IMR-90 (cell line): Measurements from ENCODE around the gene CHD9. TPM values are rescaled to one million over a fixed set of nuclear protein-coding genes. Genes with fewer than 3 reads are reported as not detected.

Experiments
- ATAC-seq: fragments of 200-7000 bp; cut with Tn5 transposase; 2 replicates; pipeline ENCODE4 v1.9.1; 2020; ENCODE audit warnings: low read depth, mild to moderate bottlenecking, moderate library complexity
- BruUV-seq: library from RNA; stranded (reverse); fragments of 400-500 nt; replicated peaks from 2 replicates; lab custom pipeline; 2021; lab: Mats Ljungman, UMichigan
- CTCF ChIA-PET: fragments of 300-600 bp; formaldehyde crosslinking; extraction: SDS; loops from one replicate; lab custom pipeline; 2021; ENCODE audit warnings: antibody characterized with exemption; lab: Yijun Ruan, JAX
- POLR2A ChIA-PET: fragments of 300-600 bp; sonication (Branson Sonifier 250); formaldehyde crosslinking; loops from one replicate; lab custom pipeline; 2022; ENCODE audit warnings: antibody characterized with exemption; ENCODE audit not compliant: unreplicated experiment; lab: Charles Lee
- DNase-seq: peaks from one replicate; pipeline ENCODE4 v3.0.0; 2013
- H2AFZ ChIP-seq: replicated peaks from 2 replicates; pipeline ENCODE3; 2013; ENCODE audit warnings: low read length, mild to moderate bottlenecking; ENCODE audit not compliant: poor library complexity
- H2AK5ac ChIP-seq: 2 replicates; pipeline ENCODE4 v1.6.1; 2013; ENCODE audit warnings: low read depth, low read length, inconsistent platforms
- H2AK9ac ChIP-seq: replicated peaks from 2 replicates; pipeline ENCODE3; 2013; ENCODE audit warnings: mild to moderate bottlenecking, low read depth, low read length, moderate library complexity; ENCODE audit not compliant: poor library complexity
- H2BK120ac ChIP-seq: 2 replicates; pipeline ENCODE4 v1.6.1; 2013; ENCODE audit warnings: low read depth, low read length, inconsistent platforms
- H2BK15ac ChIP-seq: 3 replicates; pipeline ENCODE4 v1.6.1; 2013; ENCODE audit warnings: low read depth, low read length, inconsistent platforms
- H2BK20ac ChIP-seq: 2 replicates; pipeline ENCODE4 v1.6.1; 2013; ENCODE audit warnings: low read depth, mild to moderate bottlenecking, inconsistent platforms, low read length, moderate library complexity
- H2BK5ac ChIP-seq: 2 replicates; pipeline ENCODE4 v1.6.1; 2013; ENCODE audit warnings: mild to moderate bottlenecking, low read depth, low read length, inconsistent platforms; ENCODE audit not compliant: poor library complexity, severe bottlenecking
- H3K14ac ChIP-seq: replicated peaks from 2 replicates; pipeline ENCODE4 v1.6.1; 2013; ENCODE audit warnings: low read depth, low read length, inconsistent platforms
- H3K18ac ChIP-seq: 2 replicates; pipeline ENCODE4 v1.6.1; 2013; ENCODE audit warnings: low read depth, low read length, control low read depth
- H3K23ac ChIP-seq: 2 replicates; pipeline ENCODE4 v1.6.1; 2013; ENCODE audit warnings: low read depth, low read length, inconsistent platforms
- H3K27ac ChIP-seq: 2 replicates; pipeline ENCODE4 v1.5.1; 2013; ENCODE audit warnings: mild to moderate bottlenecking, control low read depth, low read length; ENCODE audit not compliant: insufficient read depth
- H3K27me3 ChIP-seq: 2 replicates; pipeline ENCODE4 v1.6.1; 2013; ENCODE audit warnings: low read length; ENCODE audit not compliant: control insufficient read depth, insufficient read depth
- H3K36me3 ChIP-seq: 2 replicates; pipeline ENCODE4 v1.6.1; 2013; ENCODE audit warnings: low read length, mixed read lengths; ENCODE audit not compliant: control insufficient read depth, insufficient read depth
- H3K4ac ChIP-seq: 2 replicates; pipeline ENCODE4 v1.6.1; 2013; ENCODE audit warnings: low read depth, low read length, inconsistent platforms
- H3K4me1 ChIP-seq: 2 replicates; pipeline ENCODE4 v1.6.1; 2013; ENCODE audit warnings: low read length, mixed read lengths; ENCODE audit not compliant: control insufficient read depth, insufficient read depth
- H3K4me2 ChIP-seq: 2 replicates; pipeline ENCODE4 v1.6.1; 2013; ENCODE audit warnings: low read depth, mild to moderate bottlenecking, control low read depth, low read length, moderate library complexity
- H3K4me3 ChIP-seq: 2 replicates; pipeline ENCODE4 v1.5.1; 2013; ENCODE audit warnings: low read depth, mild to moderate bottlenecking, control low read depth, low read length, moderate library complexity; ENCODE audit not compliant: insufficient read depth
- H3K56ac ChIP-seq: 2 replicates; pipeline ENCODE4 v1.6.1; 2013; ENCODE audit warnings: low read length, inconsistent platforms; ENCODE audit not compliant: insufficient read depth; ENCODE audit errors: extremely low read depth
- H3K79me1 ChIP-seq, 2 experiments: 2 replicates each; pipeline ENCODE4 v1.6.1; 2013; ENCODE audit warnings: low read length in 2 of 2, inconsistent platforms in 1 of 2, low read depth in 1 of 2
- H3K9ac ChIP-seq: 2 replicates; pipeline ENCODE4 v1.6.1; 2013; ENCODE audit warnings: low read depth, low read length, control low read depth
- H3K9me1 ChIP-seq: 2 replicates; pipeline ENCODE4 v1.6.1; 2013; ENCODE audit warnings: low read length, inconsistent platforms; ENCODE audit not compliant: insufficient read depth
- H3K9me3 ChIP-seq: 2 replicates; pipeline ENCODE4 v1.6.1; 2013; ENCODE audit warnings: low read length; ENCODE audit not compliant: control insufficient read depth, insufficient read depth
- H4K20me1 ChIP-seq: 2 replicates; pipeline ENCODE4 v1.6.1; 2013; ENCODE audit warnings: low read length, inconsistent platforms; ENCODE audit not compliant: insufficient read depth
- H4K5ac ChIP-seq: 2 replicates; pipeline ENCODE4 v1.6.1; 2013; ENCODE audit warnings: mild to moderate bottlenecking, low read depth, low read length, control low read depth
- H4K8ac ChIP-seq, 2 experiments: 2 replicates each; pipeline ENCODE4 v1.6.1; 2013; ENCODE audit warnings: low read depth in 2 of 2, low read length in 2 of 2, control low read depth in 1 of 2, inconsistent platforms in 1 of 2
- H4K91ac ChIP-seq: 2 replicates; pipeline ENCODE4 v1.6.1; 2013; ENCODE audit warnings: low read depth, low read length, inconsistent platforms; ENCODE audit not compliant: insufficient read depth
- BHLHE40 ChIP-seq: fragments of 150-350 bp; IDR thresholded peaks from 2 replicates; pipeline ENCODE4 v1.6.1; 2016; ENCODE audit warnings: mild to moderate bottlenecking, low read depth, low read length
- CEBPB ChIP-seq: IDR thresholded peaks from 2 replicates; pipeline ENCODE4 v1.6.1; 2012; ENCODE audit warnings: low read depth, low read length, improper control_type of control experiment
- MAFK ChIP-seq: IDR thresholded peaks from 2 replicates; pipeline ENCODE4 v1.6.1; 2012; ENCODE audit warnings: low read depth, low read length, improper control_type of control experiment
- MAZ ChIP-seq: IDR thresholded peaks from 2 replicates; pipeline ENCODE4 v1.6.1; 2012; ENCODE audit warnings: low read depth, mild to moderate bottlenecking, low read length, improper control_type of control experiment, moderate library complexity, borderline replicate concordance
- MXI1 ChIP-seq: IDR thresholded peaks from 2 replicates; pipeline ENCODE4 v1.6.1; 2012; ENCODE audit warnings: low read depth, mild to moderate bottlenecking, low read length, moderate library complexity, borderline replicate concordance
- NFE2L2 ChIP-seq: fragments of 150-350 bp; IDR thresholded peaks from 2 replicates; pipeline ENCODE4 v1.6.1; 2016; ENCODE audit warnings: low read depth, mild to moderate bottlenecking, low read length
- POLR2A ChIP-seq: IDR thresholded peaks from 2 replicates; pipeline ENCODE4 v1.6.1; 2012; ENCODE audit warnings: mild to moderate bottlenecking, low read depth, low read length
- RCOR1 ChIP-seq: IDR thresholded peaks from 2 replicates; pipeline ENCODE4 v1.6.1; 2012; ENCODE audit warnings: mild to moderate bottlenecking, low read length, improper control_type of control experiment; ENCODE audit not compliant: insufficient replicate concordance
- RFX5 ChIP-seq: IDR thresholded peaks from 2 replicates; pipeline ENCODE4 v1.8.0; 2012; ENCODE audit warnings: low read depth, mild to moderate bottlenecking, low read length, moderate library complexity
- SMC3 ChIP-seq: fragments of 150-350 bp; IDR thresholded peaks from 2 replicates; pipeline ENCODE4 v1.6.1; 2016; ENCODE audit warnings: low read depth, mild to moderate bottlenecking, antibody characterized with exemption, low read length, moderate library complexity
- WGBS, 2 experiments: methylation state at CpG; one replicate each; pipeline versions ENCODE4 v1.1.5 to v1.1.7; 2013; ENCODE audit warnings: missing lambda C conversion rate in 2 of 2; ENCODE audit not compliant: insufficient read length in 1 of 2; ENCODE audit errors: extremely low coverage in 2 of 2; 5-methylcytosine and 5-hydroxymethylcytosine counted together
- dilution Hi-C: fragments of 300-500 bp; cut with HindIII; formaldehyde crosslinking; loops from one replicate; pipeline ENCODE4 v1.14.3; 2018; ENCODE audit warnings: low sequenced_read_pairs; ENCODE audit not compliant: unreplicated experiment
- in situ Hi-C: fragments of 300-500 bp; cut with MboI; formaldehyde crosslinking; loops from 3 replicates; pipeline ENCODE4 v1.14.3; 2019; ENCODE audit warnings: low sequenced_read_pairs, inconsistent platforms, mixed read lengths
- intact Hi-C: fragments of 100-400 bp; cut with micrococcal nuclease; formaldehyde crosslinking; loops from 2 replicates; pipeline ENCODE4 v1.10.0; 2022
- polyA plus RNA-seq, 3 experiments: library from polyadenylated mRNA; depleted of rRNA; stranded (reverse); fragments of >200 nt; gene quantifications; 2 replicates each; pipeline ENCODE4 v1.2.3, GENCODE V29; 2012; ENCODE audit warnings: low replicate concordance in 1 of 3
- total RNA-seq: library from RNA; depleted of rRNA; stranded (reverse); fragments of >200 nt; gene quantifications from 2 replicates; pipeline ENCODE4 v1.2.3, GENCODE V29; 2012
- TF ChIP-seq, protein P1 (sequence below): conservative IDR thresholded peaks from 2 replicates; pipeline ENCODE4 v1.5.1; 2012; ENCODE audit warnings: mild to moderate bottlenecking, low read depth, low read length, improper control_type of control experiment
- TF ChIP-seq, protein P2 (sequence below): fragments of 150-350 bp; IDR thresholded peaks from 2 replicates; pipeline ENCODE4 v1.6.1; 2017; ENCODE audit warnings: mild to moderate bottlenecking, antibody characterized with exemption, low read length, low read depth
- TF ChIP-seq, protein P3 (sequence below): fragments of 150-350 bp; IDR thresholded peaks from 2 replicates; pipeline ENCODE4 v1.6.1; 2016; ENCODE audit warnings: low read depth, mild to moderate bottlenecking, low read length, moderate library complexity, borderline replicate concordance

CHD9 gene
- total and polyA plus RNA-seq, 2 of the 4 experiments (the other 2 are of a cell fraction), result 9.1 to 48.8 TPM

DNA sequence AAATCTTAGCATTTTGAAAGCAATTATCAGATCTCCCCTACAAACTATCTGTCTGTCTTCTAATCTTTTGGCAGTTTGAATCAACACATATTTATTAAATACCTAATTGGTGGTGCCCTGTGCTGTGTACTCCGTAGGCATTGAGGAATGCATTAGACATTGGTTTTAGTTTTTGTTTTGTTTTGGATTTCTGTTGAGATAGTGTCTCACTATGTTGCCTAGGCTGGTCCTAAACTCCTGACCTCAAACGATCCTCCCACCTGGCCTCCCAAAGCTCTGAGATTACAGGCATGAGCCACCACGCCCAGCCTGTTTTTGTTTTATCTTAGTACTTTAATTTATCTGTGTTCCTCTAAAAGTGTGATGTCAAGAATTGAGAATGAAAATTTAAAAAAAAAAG lies 254.7 kb downstream of the CHD9 start:
- H3K27ac ChIP-seq, result no peak overlapping the region
- no peaks in the 10 kb centered on the region for H3K9me1 ChIP-seq
- CTCF ChIA-PET, result no interaction called here
- no peak overlapping the region for H4K5ac ChIP-seq
- dilution Hi-C loops, result no loop called here
- BruUV-seq, result no TSS peak
- H3K27me3 ChIP-seq, result no peaks in the 10 kb centered on the region
- H3K4me2 ChIP-seq, result no peak overlapping the region
- H2BK15ac ChIP-seq, result no peak overlapping the region
- H2AK5ac ChIP-seq, result no peak overlapping the region
- H3K9ac ChIP-seq, result no peak overlapping the region
- H3K4me3 ChIP-seq, result no peak overlapping the region
- intact Hi-C loops, result no loop called here
- no peak overlapping the region for H3K18ac ChIP-seq
- H3K4ac ChIP-seq, result no peak overlapping the region
- TF ChIP-seq MAZ (no peak), CEBPB (no peak), SMC3 (no peak), RCOR1 (no peak), POLR2A (no peak), BHLHE40 (no peak), NFE2L2 (no peak), RFX5 (no peak), MXI1 (no peak), MAFK (no peak)
- TF ChIP-seq, protein P1, sequence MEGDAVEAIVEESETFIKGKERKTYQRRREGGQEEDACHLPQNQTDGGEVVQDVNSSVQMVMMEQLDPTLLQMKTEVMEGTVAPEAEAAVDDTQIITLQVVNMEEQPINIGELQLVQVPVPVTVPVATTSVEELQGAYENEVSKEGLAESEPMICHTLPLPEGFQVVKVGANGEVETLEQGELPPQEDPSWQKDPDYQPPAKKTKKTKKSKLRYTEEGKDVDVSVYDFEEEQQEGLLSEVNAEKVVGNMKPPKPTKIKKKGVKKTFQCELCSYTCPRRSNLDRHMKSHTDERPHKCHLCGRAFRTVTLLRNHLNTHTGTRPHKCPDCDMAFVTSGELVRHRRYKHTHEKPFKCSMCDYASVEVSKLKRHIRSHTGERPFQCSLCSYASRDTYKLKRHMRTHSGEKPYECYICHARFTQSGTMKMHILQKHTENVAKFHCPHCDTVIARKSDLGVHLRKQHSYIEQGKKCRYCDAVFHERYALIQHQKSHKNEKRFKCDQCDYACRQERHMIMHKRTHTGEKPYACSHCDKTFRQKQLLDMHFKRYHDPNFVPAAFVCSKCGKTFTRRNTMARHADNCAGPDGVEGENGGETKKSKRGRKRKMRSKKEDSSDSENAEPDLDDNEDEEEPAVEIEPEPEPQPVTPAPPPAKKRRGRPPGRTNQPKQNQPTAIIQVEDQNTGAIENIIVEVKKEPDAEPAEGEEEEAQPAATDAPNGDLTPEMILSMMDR, result no peak
- TF ChIP-seq, protein P2, sequence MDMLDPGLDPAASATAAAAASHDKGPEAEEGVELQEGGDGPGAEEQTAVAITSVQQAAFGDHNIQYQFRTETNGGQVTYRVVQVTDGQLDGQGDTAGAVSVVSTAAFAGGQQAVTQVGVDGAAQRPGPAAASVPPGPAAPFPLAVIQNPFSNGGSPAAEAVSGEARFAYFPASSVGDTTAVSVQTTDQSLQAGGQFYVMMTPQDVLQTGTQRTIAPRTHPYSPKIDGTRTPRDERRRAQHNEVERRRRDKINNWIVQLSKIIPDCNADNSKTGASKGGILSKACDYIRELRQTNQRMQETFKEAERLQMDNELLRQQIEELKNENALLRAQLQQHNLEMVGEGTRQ, result no peak
- TF ChIP-seq, protein P3, sequence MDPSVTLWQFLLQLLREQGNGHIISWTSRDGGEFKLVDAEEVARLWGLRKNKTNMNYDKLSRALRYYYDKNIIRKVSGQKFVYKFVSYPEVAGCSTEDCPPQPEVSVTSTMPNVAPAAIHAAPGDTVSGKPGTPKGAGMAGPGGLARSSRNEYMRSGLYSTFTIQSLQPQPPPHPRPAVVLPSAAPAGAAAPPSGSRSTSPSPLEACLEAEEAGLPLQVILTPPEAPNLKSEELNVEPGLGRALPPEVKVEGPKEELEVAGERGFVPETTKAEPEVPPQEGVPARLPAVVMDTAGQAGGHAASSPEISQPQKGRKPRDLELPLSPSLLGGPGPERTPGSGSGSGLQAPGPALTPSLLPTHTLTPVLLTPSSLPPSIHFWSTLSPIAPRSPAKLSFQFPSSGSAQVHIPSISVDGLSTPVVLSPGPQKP, result no peak
- H3K79me1 ChIP-seq, result no peaks in the 10 kb centered on the region; a peak in 1 of 4 replicates
- DNase-seq, result no peak
- no peak overlapping the region for H2AFZ ChIP-seq
- in situ Hi-C loops, result no loop called here
- no peak overlapping the region for H2AK9ac ChIP-seq
- H3K14ac ChIP-seq, result no peak overlapping the region
- H3K23ac ChIP-seq, result no peak overlapping the region
- H4K8ac ChIP-seq, result no peak overlapping the region
- ATAC-seq, result no peak
- POLR2A ChIA-PET, result no interaction called here
- WGBS, 2 experiments, result no CpG with 5 or more reads among the region's 3 CpGs
- no peak overlapping the region for H2BK5ac ChIP-seq
- H3K9me3 ChIP-seq, result no peaks in the 10 kb centered on the region
- H3K56ac ChIP-seq, result no peak overlapping the region
- no peak overlapping the region for H2BK20ac ChIP-seq
- H2BK120ac ChIP-seq, result no peak overlapping the region
- peaks cover 28% of the 10 kb centered on the region for H3K36me3 ChIP-seq
- no peaks in the 10 kb centered on the region for H3K4me1 ChIP-seq
- H4K20me1 ChIP-seq, result no peaks in the 10 kb centered on the region
- H4K91ac ChIP-seq, result no peak overlapping the region
